Measurements from ENCODE around the gene COX6A2.

Gene COX6A2

DNA sequence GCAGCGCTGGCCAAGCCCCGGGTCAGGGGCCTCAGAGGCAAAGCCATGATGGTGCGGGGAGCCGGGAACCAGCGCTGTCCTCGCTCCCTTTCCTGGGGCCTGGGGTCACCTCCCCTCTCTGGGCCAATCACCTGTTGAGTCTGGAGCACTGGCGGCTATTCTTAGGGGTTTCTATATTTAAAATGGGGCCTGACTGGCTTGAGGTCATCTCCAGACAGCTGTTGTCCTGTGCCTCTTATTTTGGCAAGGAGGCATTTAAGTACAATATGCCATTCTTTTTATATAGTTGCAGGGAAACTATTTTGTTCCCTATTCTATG is at the start of gene COX6A2:
Gene COX6A2 (minus strand): TSS at position 82 of the 319 bp plus-strand sequence. CDS start 35 bp downstream, at position 47.
- H3K4me3 ChIP-seq (ENCODE audit: low read length), result no peak within 1 kb of the TSS
- DNase-seq (ENCODE audit: low read depth), result no peak
- TF ChIP-seq, protein P1, sequence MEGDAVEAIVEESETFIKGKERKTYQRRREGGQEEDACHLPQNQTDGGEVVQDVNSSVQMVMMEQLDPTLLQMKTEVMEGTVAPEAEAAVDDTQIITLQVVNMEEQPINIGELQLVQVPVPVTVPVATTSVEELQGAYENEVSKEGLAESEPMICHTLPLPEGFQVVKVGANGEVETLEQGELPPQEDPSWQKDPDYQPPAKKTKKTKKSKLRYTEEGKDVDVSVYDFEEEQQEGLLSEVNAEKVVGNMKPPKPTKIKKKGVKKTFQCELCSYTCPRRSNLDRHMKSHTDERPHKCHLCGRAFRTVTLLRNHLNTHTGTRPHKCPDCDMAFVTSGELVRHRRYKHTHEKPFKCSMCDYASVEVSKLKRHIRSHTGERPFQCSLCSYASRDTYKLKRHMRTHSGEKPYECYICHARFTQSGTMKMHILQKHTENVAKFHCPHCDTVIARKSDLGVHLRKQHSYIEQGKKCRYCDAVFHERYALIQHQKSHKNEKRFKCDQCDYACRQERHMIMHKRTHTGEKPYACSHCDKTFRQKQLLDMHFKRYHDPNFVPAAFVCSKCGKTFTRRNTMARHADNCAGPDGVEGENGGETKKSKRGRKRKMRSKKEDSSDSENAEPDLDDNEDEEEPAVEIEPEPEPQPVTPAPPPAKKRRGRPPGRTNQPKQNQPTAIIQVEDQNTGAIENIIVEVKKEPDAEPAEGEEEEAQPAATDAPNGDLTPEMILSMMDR (IDR thresholded peaks at IDR 0.05; ENCODE audit: insufficient read depth, low read depth, low read length, missing control alignments), result no peak

DNA sequence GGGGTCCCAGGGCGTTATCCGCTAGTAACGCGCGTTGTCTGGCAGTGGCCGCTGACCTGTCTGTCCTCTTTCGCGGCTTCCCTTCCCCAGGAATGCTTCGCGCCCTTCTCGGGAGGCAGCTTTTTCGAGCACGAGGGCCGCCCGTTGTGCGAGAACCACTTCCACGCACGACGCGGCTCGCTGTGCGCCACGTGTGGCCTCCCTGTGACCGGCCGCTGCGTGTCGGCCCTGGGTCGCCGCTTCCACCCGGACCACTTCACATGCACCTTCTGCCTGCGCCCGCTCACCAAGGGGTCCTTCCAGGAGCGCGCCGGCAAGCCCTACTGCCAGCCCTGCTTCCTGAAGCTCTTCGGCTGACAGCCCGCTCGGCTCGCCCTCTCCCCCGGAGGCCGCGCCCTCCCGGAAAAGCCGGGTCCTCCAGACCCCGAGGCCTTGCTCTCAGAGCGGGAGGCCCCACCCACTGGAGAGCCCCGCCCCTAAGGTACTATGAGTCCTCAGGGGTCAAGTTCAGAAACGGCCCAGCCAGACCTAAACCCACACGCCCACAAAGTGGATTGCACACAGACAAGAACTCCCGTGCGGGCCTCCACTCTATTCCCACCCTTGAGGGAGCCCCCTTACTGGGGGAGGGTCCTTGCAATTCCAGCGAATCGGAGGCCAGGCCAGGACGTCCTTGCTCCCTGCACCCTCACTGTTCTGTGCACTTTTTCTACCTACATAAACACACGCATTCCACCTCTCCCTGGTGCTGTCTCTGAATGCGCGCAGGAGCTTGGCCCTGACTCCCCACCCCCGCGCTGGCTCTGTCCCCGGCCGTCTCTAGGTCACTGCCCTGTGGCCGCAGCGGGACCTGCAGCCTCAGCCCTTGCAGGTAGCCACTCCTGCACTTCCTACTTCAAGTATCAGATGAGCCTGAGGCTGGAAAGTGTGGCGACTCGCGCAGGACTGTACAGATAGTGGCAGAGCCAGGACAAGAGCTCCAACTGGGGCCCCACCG is 49.4 kb upstream of the COX6A2 start:
- TF ChIP-seq, protein P1 (IDR thresholded peaks at IDR 0.05; ENCODE audit: insufficient read depth, low read depth, low read length, missing control alignments), result no peak
- no peak overlapping the region for H3K4me3 ChIP-seq (ENCODE audit: low read length)
- DNase-seq (ENCODE audit: low read depth), result no peak

DNA sequence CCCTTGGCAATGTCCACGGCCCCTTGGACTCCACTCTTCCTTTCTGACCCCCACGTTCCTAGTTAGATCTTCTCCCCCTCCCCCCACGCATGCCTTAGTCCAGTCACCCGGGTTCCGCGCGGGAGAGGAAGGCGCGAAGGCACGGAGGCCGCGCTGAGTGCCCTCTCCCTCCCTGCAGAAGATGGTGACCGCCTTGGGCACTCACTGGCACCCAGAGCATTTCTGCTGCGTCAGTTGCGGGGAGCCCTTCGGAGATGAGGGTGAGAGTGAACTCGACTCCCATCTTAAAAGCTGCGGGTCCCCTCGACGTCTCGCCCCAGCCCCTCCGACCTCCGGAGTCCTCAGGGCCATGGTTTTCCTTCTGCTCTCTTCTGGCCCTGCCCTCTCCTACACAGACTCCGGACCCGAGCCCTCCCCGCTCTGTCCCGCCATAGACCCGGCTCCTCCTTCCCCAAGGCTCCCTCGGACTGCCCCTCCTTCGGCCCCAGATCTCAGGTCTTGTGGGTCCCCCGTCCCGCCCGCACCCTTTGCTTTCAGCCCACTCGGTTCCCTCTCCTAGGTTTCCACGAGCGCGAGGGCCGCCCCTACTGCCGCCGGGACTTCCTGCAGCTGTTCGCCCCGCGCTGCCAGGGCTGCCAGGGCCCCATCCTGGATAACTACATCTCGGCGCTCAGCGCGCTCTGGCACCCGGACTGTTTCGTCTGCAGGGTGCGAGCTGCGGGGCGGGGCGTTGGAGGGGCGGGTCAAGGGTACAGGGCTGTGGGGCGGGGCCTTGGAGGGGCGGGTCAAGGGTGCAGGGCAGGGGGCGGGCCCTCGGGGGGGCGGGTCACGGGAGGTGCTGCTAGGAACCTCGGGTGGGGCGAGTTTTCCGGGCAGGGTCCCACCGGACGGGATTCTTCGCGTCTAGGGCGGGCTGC is 48.4 kb upstream of the COX6A2 start:
- no peak overlapping the region for H3K4me3 ChIP-seq (ENCODE audit: low read length)
- TF ChIP-seq, protein P1 (IDR thresholded peaks at IDR 0.05; ENCODE audit: insufficient read depth, low read depth, low read length, missing control alignments), result no peak
- no peak for DNase-seq (ENCODE audit: low read depth)

DNA sequence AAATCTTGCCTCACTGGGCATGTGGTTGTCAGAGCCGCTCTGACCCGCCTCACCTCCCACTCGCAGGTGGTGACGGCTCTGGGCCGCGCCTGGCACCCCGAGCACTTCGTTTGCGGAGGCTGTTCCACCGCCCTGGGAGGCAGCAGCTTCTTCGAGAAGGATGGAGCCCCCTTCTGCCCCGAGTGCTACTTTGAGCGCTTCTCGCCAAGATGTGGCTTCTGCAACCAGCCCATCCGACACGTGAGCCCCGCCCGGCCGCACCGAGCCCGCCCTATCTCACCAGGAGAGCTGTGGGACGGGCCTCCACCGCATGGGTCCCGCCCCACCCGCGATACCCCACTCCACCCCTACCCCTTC is 47.8 kb upstream of the COX6A2 start:
- no peak for DNase-seq (ENCODE audit: low read depth)
- no peak overlapping the region for H3K4me3 ChIP-seq (ENCODE audit: low read length)
- TF ChIP-seq, protein P1 (IDR thresholded peaks at IDR 0.05; ENCODE audit: insufficient read depth, low read depth, low read length, missing control alignments), result no peak

DNA sequence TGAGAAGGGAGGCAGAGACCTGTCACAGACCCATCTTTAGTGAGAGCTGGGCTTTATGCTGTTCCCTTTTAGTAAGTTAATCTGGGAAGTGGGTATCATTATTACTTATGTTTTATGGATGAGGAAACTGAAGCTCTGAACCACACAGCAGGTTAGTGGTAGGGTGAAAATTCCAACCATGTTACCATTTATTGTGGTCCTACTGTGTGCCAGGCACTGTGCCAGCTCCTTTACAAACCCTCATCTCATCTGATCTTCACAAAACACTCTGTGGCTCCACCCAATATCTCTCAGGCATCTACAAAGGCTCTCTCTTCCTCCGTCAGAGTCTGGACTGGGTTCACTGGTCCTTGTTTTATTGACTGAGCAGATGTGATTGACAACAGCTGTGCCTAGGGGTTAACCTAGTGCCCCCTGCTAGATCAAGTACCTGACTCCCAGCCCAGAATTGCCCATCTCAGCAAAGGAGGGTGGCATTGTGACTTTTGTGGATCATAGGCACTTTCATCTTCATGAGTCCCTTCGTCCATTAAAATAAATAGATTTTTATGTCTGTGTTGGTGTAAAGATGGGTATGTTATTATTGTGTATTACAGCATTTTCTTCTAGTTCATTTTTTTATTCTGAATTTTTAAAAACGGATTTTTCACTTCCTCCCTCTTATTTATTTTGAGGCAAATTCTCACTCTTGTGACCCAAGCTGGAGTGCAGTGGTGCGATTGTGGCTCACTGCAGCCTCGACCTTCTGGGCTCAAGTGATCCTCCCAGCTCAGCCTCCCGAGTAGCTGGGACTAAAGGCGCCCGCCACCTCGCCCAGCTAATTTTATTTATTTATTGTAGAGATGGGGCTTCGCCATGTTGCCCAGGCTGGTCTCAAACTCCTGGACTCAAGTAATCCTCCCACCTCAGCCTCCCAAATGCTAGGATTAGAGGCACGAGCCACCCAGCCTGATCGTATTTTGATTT is 46.9 kb upstream of the COX6A2 start:
- no peak overlapping the region for H3K4me3 ChIP-seq (ENCODE audit: low read length)
- TF ChIP-seq, protein P1 (IDR thresholded peaks at IDR 0.05; ENCODE audit: insufficient read depth, low read depth, low read length, missing control alignments), result no peak
- no peak for DNase-seq (ENCODE audit: low read depth)

DNA sequence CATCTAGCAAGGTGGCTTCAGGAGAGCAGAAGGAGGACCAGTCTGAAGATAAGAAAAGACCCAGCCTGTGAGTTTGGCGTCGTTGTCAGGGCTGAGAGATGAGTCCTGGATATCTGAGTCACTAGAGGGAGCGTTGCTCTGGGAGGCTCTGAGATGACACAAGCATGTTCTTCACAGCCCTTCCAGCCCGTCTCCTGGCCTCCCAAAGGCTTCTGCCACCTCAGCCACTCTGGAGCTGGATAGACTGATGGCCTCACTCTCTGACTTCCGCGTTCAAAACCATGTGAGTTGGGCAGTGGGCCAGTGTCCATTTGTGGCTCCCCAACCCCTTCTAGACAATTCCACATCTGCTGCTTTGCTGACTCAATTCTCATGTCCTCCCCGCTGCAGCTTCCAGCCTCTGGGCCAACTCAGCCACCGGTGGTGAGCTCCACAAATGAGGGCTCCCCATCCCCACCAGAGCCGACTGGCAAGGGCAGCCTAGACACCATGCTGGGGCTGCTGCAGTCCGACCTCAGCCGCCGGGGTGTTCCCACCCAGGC is 46.1 kb upstream of the COX6A2 start:
- peak; percentile 34 for DNase-seq (ENCODE audit: low read depth)

More for the DNA sequence above, 46.1 kb upstream of the COX6A2 start:
- H3K4me3 ChIP-seq (ENCODE audit: low read length), result no peak overlapping the region
- TF ChIP-seq, protein P1 (IDR thresholded peaks at IDR 0.05; ENCODE audit: insufficient read depth, low read depth, low read length, missing control alignments), result no peak

Data from epithelial cell of esophagus (primary cell).